Measurements from ENCODE around the gene RADIL. TPM values are rescaled to one million over a fixed set of nuclear protein-coding genes. Genes with fewer than 3 reads are reported as not detected.

The RADIL gene
- total RNA-seq, 1 donor from 2014 or later, result 2.4 TPM

- H3K36me3 Mint-ChIP-seq (ENCODE audit: low read depth, unreplicated experiment), result no peaks in the 10 kb centered on the region
- H3K4me3 Mint-ChIP-seq (ENCODE audit: unreplicated experiment), result no peak overlapping the region
- H3K9me3 Mint-ChIP-seq (ENCODE audit: unreplicated experiment), result no peaks in the 10 kb centered on the region
- no peak for DNase-seq (ENCODE audit: low spot score)
- TF ChIP-seq CTCF (IDR thresholded peaks at IDR 0.05; ENCODE audit: unreplicated experiment), result no peak
- H3K4me1 Mint-ChIP-seq (ENCODE audit: unreplicated experiment), result no peaks in the 10 kb centered on the region
- H3K27me3 Mint-ChIP-seq (ENCODE audit: unreplicated experiment), result peaks cover 2% of the 10 kb centered on the region
- H3K27ac Mint-ChIP-seq (ENCODE audit: unreplicated experiment), result no peak overlapping the region
Observed at GRCh38 chr7:4919969-4920766, 36.7 kb upstream of the RADIL start.

- H3K4me1 Mint-ChIP-seq (ENCODE audit: unreplicated experiment), result no peaks in the 10 kb centered on the region
- no peaks in the 10 kb centered on the region for H3K36me3 Mint-ChIP-seq (ENCODE audit: low read depth, unreplicated experiment)
- no peaks in the 10 kb centered on the region for H3K9me3 Mint-ChIP-seq (ENCODE audit: unreplicated experiment)
- no peak overlapping the region for H3K27ac Mint-ChIP-seq (ENCODE audit: unreplicated experiment)
- H3K4me3 Mint-ChIP-seq (ENCODE audit: unreplicated experiment), result no peak overlapping the region
- DNase-seq (ENCODE audit: low spot score), result no peak
- no peaks in the 10 kb centered on the region for H3K27me3 Mint-ChIP-seq (ENCODE audit: unreplicated experiment)
- TF ChIP-seq CTCF (IDR thresholded peaks at IDR 0.05; ENCODE audit: unreplicated experiment), result no peak
Observed at GRCh38 chr7:4916113-4916512, 32.6 kb upstream of the RADIL start.

GRCh38 chr7:4911111-4911828, 27.8 kb upstream of the RADIL start:
- Mint-ChIP-seq H3K4me3 (ENCODE audit: unreplicated experiment) (no peak overlapping the region), H3K27ac (ENCODE audit: unreplicated experiment) (no peak overlapping the region), H3K9me3 (ENCODE audit: unreplicated experiment) (no peaks in the 10 kb centered on the region), H3K4me1 (ENCODE audit: unreplicated experiment) (no peaks in the 10 kb centered on the region), H3K36me3 (ENCODE audit: low read depth, unreplicated experiment) (no peaks in the 10 kb centered on the region), H3K27me3 (ENCODE audit: unreplicated experiment) (peaks cover 5% of the 10 kb centered on the region)
- DNase-seq (ENCODE audit: low spot score), result no peak
- TF ChIP-seq CTCF (IDR thresholded peaks at IDR 0.05; ENCODE audit: unreplicated experiment), result no peak

GRCh38 chr7:4906682-4907081, 23.2 kb upstream of the RADIL start:
- no peak for TF ChIP-seq CTCF (IDR thresholded peaks at IDR 0.05; ENCODE audit: unreplicated experiment)
- Mint-ChIP-seq H3K4me3 (ENCODE audit: unreplicated experiment) (no peak overlapping the region), H3K27me3 (ENCODE audit: unreplicated experiment) (peaks cover 14% of the 10 kb centered on the region), H3K36me3 (ENCODE audit: low read depth, unreplicated experiment) (no peaks in the 10 kb centered on the region), H3K9me3 (ENCODE audit: unreplicated experiment) (no peaks in the 10 kb centered on the region), H3K4me1 (ENCODE audit: unreplicated experiment) (no peaks in the 10 kb centered on the region), H3K27ac (ENCODE audit: unreplicated experiment) (no peak overlapping the region)
- DNase-seq (ENCODE audit: low spot score), result no peak

- H3K4me1 Mint-ChIP-seq (ENCODE audit: unreplicated experiment), result no peaks in the 10 kb centered on the region
- no peak for TF ChIP-seq CTCF (IDR thresholded peaks at IDR 0.05; ENCODE audit: unreplicated experiment)
- no peak overlapping the region for H3K27ac Mint-ChIP-seq (ENCODE audit: unreplicated experiment)
- no peaks in the 10 kb centered on the region for H3K36me3 Mint-ChIP-seq (ENCODE audit: low read depth, unreplicated experiment)
- H3K9me3 Mint-ChIP-seq (ENCODE audit: unreplicated experiment), result no peaks in the 10 kb centered on the region
- no peak overlapping the region for H3K4me3 Mint-ChIP-seq (ENCODE audit: unreplicated experiment)
- H3K27me3 Mint-ChIP-seq (ENCODE audit: unreplicated experiment), result peaks cover 14% of the 10 kb centered on the region
- DNase-seq (ENCODE audit: low spot score), result no peak
Observed at GRCh38 chr7:4905171-4905570, 21.7 kb upstream of the RADIL start.
